ENCODE data around the gene C9orf40. TPM values are rescaled to one million over a fixed set of nuclear protein-coding genes. Genes with fewer than 3 reads are reported as not detected.

Gene C9orf40
- polyA plus RNA-seq, 2 donors = 2.8 to 3.7 TPM

DNA sequence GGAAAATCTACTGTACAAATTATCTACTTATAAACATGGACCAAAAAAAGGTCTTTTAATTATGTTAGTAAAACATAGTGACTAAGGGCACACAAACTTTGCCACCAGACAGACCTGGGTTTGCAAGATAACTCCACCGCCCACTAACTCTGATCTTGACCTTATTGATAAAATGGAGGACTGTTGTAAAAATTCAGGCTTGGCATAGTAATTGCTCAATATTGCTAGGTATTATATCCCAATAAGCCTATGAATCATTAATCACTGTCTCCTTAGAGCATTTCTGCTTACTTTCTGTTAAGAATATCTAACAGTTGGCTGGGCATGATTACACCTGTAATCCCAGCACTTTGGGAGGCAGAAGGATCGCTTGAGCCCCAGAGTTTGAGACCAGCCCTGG is 3.8 kb downstream of the C9orf40 start:
- no peaks in the 10 kb centered on the region for H3K4me1 ChIP-seq (ENCODE audit: control insufficient read depth in 2 of 2, insufficient read depth in 2 of 2, low read length in 1 of 2)
- no peaks in the 10 kb centered on the region for H3K36me3 ChIP-seq (ENCODE audit: control insufficient read depth in 2 of 2, insufficient read depth in 2 of 2, low read length in 1 of 2)
- no peaks in the 10 kb centered on the region for H3K9me3 ChIP-seq (ENCODE audit: control insufficient read depth in 2 of 2, insufficient read depth in 1 of 2, low read depth in 1 of 2, low read length in 1 of 2)
- 73 to 81% methylated on average over 2 of the region's 2 CpGs for WGBS, 2 donors
- no peak overlapping the region for H3K4me3 ChIP-seq (ENCODE audit: low read depth in 1 of 2, low read length in 2 of 2)
- H3K27me3 ChIP-seq (ENCODE audit: control insufficient read depth in 1 of 2, insufficient read depth in 2 of 2, low read length in 2 of 2) = no peaks in the 10 kb centered on the region
- H3K27ac ChIP-seq (ENCODE audit: low read depth in 2 of 2, low read length in 1 of 2) = no peak overlapping the region

DNA sequence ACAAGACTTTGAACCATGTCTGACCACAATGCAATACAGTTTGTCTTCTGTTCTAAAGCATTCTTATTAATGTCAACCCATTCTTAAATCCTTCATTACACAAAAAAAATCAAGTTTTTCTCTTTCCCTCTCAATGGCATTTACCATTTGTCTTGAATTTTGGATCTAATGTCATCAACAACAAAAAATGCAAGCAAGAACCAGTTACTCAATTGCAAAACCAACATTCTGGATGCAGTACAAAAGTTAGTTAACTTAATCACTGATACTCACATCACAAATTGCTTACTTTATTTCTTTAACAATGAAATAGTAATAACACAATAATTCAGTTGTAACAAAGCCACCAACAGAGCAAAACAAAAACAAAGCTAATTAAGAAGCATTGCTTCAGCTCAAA is 6.0 kb downstream of the C9orf40 start:
- Histone ChIP-seq H3K4me1 (ENCODE audit: control insufficient read depth in 2 of 2, insufficient read depth in 2 of 2, low read length in 1 of 2) (no peaks in the 10 kb centered on the region), H3K9me3 (ENCODE audit: control insufficient read depth in 2 of 2, insufficient read depth in 1 of 2, low read depth in 1 of 2, low read length in 1 of 2) (no peaks in the 10 kb centered on the region), H3K4me3 (ENCODE audit: low read depth in 1 of 2, low read length in 2 of 2) (no peak overlapping the region), H3K36me3 (ENCODE audit: control insufficient read depth in 2 of 2, insufficient read depth in 2 of 2, low read length in 1 of 2) (no peaks in the 10 kb centered on the region), H3K27ac (ENCODE audit: low read depth in 2 of 2, low read length in 1 of 2) (no peak overlapping the region), H3K27me3 (ENCODE audit: control insufficient read depth in 1 of 2, insufficient read depth in 2 of 2, low read length in 2 of 2) (no peaks in the 10 kb centered on the region)

DNA sequence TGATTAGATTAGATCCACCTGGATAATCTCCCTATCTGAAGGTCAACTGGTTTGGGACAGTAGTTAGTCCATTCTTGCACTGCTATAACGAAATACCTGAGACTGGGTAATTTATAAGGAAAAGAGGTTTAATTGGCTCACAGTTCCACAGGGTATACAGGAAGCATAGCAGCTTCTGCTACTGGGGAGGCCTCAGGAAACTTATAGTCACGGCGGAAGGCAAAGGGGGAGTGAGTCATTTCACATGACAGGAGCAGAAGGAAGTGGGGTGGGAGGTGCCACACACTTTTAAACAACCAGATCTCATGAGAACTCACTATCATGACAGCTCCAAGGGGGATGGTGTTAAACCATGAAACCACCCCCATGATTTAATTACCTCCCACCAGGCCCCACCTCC is 9.9 kb downstream of the C9orf40 start:
- Histone ChIP-seq H3K36me3 (ENCODE audit: control insufficient read depth in 2 of 2, insufficient read depth in 2 of 2, low read length in 1 of 2) (no peaks in the 10 kb centered on the region), H3K9me3 (ENCODE audit: control insufficient read depth in 2 of 2, insufficient read depth in 1 of 2, low read depth in 1 of 2, low read length in 1 of 2) (no peaks in the 10 kb centered on the region), H3K4me3 (ENCODE audit: low read depth in 1 of 2, low read length in 2 of 2) (no peak overlapping the region), H3K27me3 (ENCODE audit: control insufficient read depth in 1 of 2, insufficient read depth in 2 of 2, low read length in 2 of 2) (no peaks in the 10 kb centered on the region), H3K27ac (ENCODE audit: low read depth in 2 of 2, low read length in 1 of 2) (no peak overlapping the region), H3K4me1 (ENCODE audit: control insufficient read depth in 2 of 2, insufficient read depth in 2 of 2, low read length in 1 of 2) (no peaks in the 10 kb centered on the region)
- 45 to 66% methylated on average over 3 of the region's 3 CpGs for WGBS, 2 donors

DNA sequence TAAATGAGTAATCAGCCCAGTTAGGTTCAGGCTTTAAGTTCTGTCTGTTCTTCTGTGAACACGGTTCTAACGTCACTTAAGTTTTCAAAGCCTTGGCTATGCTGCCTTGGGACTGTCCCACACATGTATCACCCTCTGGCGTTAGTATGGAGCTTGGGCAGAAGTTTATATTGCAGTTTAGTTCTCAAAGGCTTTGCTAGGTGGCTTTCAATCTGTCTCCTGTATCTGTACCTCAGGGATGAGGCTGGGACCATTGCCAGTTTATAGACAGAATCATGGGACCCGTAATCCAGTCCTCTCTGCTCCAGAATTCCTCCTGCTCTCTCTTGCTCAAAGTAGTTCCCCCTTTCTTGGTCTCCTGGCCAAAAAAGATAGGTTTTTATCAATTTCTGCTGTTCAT is 12.1 kb downstream of the C9orf40 start:
- H3K27me3 ChIP-seq (ENCODE audit: control insufficient read depth in 1 of 2, insufficient read depth in 2 of 2, low read length in 2 of 2) = no peaks in the 10 kb centered on the region
- H3K36me3 ChIP-seq (ENCODE audit: control insufficient read depth in 2 of 2, insufficient read depth in 2 of 2, low read length in 1 of 2) = no peaks in the 10 kb centered on the region
- 50 to 59% methylated on average over 4 of the region's 4 CpGs for WGBS, 2 donors
- H3K27ac ChIP-seq (ENCODE audit: low read depth in 2 of 2, low read length in 1 of 2) = no peak overlapping the region
- H3K4me3 ChIP-seq (ENCODE audit: low read depth in 1 of 2, low read length in 2 of 2) = no peak overlapping the region
- H3K4me1 ChIP-seq (ENCODE audit: control insufficient read depth in 2 of 2, insufficient read depth in 2 of 2, low read length in 1 of 2) = no peaks in the 10 kb centered on the region
- H3K9me3 ChIP-seq (ENCODE audit: control insufficient read depth in 2 of 2, insufficient read depth in 1 of 2, low read depth in 1 of 2, low read length in 1 of 2) = no peaks in the 10 kb centered on the region

DNA sequence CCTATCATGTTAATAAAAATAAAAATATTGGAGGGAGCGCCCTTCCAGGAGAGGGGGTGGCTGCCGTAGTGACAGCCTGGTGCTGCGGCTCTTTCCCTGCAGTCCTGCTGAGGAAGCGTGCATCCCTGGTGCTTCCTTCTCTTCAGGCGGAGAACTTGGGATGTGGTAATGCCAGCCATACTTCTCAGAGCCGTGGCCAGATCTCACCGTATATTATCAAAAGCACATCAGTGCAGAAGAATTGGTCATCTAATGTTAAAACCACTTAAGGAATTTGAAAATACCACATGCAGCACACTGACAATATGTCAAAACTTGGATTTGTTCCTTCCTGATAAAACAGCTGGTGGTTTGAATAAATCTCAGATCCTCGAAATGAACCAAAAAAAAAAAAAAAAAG is 17.7 kb downstream of the C9orf40 start:
- no peaks in the 10 kb centered on the region for H3K4me1 ChIP-seq (ENCODE audit: control insufficient read depth in 2 of 2, insufficient read depth in 2 of 2, low read length in 1 of 2)
- no peak overlapping the region for H3K4me3 ChIP-seq (ENCODE audit: low read depth in 1 of 2, low read length in 2 of 2)
- H3K27me3 ChIP-seq (ENCODE audit: control insufficient read depth in 1 of 2, insufficient read depth in 2 of 2, low read length in 2 of 2) = no peaks in the 10 kb centered on the region
- no peaks in the 10 kb centered on the region for H3K9me3 ChIP-seq (ENCODE audit: control insufficient read depth in 2 of 2, insufficient read depth in 1 of 2, low read depth in 1 of 2, low read length in 1 of 2)
- 78 to 79% methylated on average over 8 of the region's 8 CpGs for WGBS, 2 donors
- no peaks in the 10 kb centered on the region for H3K36me3 ChIP-seq (ENCODE audit: control insufficient read depth in 2 of 2, insufficient read depth in 2 of 2, low read length in 1 of 2)
- H3K27ac ChIP-seq (ENCODE audit: low read depth in 2 of 2, low read length in 1 of 2) = no peak overlapping the region

DNA sequence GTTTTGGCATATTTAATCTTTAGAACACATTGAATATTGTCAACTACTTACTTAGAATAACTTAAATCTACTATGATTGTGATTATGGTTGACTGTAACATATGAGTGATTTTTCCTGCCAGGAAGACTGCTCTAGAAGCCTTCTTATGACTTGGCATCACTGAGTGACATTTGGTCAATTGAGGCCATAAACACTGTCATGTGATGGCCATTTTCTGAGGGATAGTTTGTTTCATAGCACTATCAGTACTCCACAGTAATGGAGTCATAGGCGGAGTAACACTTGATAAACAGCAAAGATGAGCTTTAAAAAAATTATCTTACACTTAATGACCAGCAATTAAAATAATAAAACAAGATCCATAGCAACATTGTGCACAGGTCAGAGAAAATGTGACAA is 31.0 kb downstream of the C9orf40 start:
- Histone ChIP-seq H3K36me3 (ENCODE audit: control insufficient read depth in 2 of 2, insufficient read depth in 2 of 2, low read length in 1 of 2) (no peaks in the 10 kb centered on the region), H3K4me3 (ENCODE audit: low read depth in 1 of 2, low read length in 2 of 2) (no peak overlapping the region), H3K27ac (ENCODE audit: low read depth in 2 of 2, low read length in 1 of 2) (no peak overlapping the region), H3K4me1 (ENCODE audit: control insufficient read depth in 2 of 2, insufficient read depth in 2 of 2, low read length in 1 of 2) (no peaks in the 10 kb centered on the region), H3K27me3 (ENCODE audit: control insufficient read depth in 1 of 2, insufficient read depth in 2 of 2, low read length in 2 of 2) (no peaks in the 10 kb centered on the region), H3K9me3 (ENCODE audit: control insufficient read depth in 2 of 2, insufficient read depth in 1 of 2, low read depth in 1 of 2, low read length in 1 of 2) (no peaks in the 10 kb centered on the region)
- WGBS, 2 donors = 86 to 90% methylated on average over 1 of the region's 1 CpG

DNA sequence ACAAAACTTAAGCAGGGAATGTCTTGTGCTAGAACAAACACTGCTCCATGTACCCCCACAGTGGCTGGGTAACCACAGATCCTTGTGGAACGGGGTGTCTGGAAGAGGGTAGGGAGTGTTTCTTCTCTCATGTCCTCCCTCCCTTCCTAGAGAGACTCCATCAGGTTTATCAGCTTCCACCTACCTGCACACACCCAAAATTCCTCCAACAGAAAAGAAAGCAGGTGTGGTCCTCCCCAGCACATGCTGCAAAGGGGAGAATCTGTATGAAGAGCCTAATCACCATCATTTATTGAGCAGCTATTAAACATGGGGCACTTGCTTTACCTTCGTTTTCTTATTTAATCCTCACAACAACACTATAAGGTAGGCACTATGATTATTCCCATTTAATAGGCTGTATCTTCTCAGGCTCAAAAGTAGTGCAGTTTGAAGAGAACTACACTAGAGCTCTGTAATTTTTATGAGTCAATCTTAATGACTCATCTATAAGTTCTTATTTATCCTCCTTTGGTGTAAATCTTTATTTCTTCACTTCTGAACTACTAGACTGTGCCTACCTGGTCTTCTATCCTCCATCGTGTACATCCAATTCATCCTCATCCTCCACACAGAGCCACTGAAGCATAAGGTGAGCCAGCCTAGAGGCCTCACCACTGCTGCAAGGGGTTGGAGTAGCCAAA is 31.6 kb downstream of the C9orf40 start:
- H3K4me1 ChIP-seq (ENCODE audit: control insufficient read depth in 2 of 2, insufficient read depth in 2 of 2, low read length in 1 of 2) = no peaks in the 10 kb centered on the region
- no peak overlapping the region for H3K27ac ChIP-seq (ENCODE audit: low read depth in 2 of 2, low read length in 1 of 2)
- no peaks in the 10 kb centered on the region for H3K36me3 ChIP-seq (ENCODE audit: control insufficient read depth in 2 of 2, insufficient read depth in 2 of 2, low read length in 1 of 2)
- H3K27me3 ChIP-seq (ENCODE audit: control insufficient read depth in 1 of 2, insufficient read depth in 2 of 2, low read length in 2 of 2) = no peaks in the 10 kb centered on the region
- no peak overlapping the region for H3K4me3 ChIP-seq (ENCODE audit: low read depth in 1 of 2, low read length in 2 of 2)
- WGBS, 2 donors = 67 to 72% methylated on average over 3 of the region's 3 CpGs
- no peaks in the 10 kb centered on the region for H3K9me3 ChIP-seq (ENCODE audit: control insufficient read depth in 2 of 2, insufficient read depth in 1 of 2, low read depth in 1 of 2, low read length in 1 of 2)

DNA sequence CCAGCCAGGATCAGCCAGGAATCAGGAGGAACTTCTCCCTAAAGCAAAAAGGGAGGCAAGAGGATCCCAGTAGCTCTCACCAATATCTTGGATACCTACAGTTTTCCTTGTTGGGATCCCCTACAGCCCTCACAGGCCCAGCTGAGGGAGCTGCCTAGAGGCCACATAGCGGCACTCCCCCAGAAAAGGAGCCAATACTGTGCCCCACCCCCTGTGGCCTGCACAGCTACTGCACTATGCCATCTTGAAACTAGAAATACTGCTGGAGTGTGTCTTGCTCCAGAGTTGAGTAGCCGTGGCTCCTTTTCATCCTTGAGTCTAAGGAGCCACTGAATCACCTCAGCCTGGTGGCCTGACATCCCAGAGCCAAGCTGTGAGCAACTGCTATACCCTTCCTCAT is 42.7 kb downstream of the C9orf40 start:
- Histone ChIP-seq H3K36me3 (ENCODE audit: control insufficient read depth in 2 of 2, insufficient read depth in 2 of 2, low read length in 1 of 2) (no peaks in the 10 kb centered on the region), H3K9me3 (ENCODE audit: control insufficient read depth in 2 of 2, insufficient read depth in 1 of 2, low read depth in 1 of 2, low read length in 1 of 2) (no peaks in the 10 kb centered on the region), H3K4me1 (ENCODE audit: control insufficient read depth in 2 of 2, insufficient read depth in 2 of 2, low read length in 1 of 2) (no peaks in the 10 kb centered on the region), H3K27ac (ENCODE audit: low read depth in 2 of 2, low read length in 1 of 2) (no peak overlapping the region), H3K4me3 (ENCODE audit: low read depth in 1 of 2, low read length in 2 of 2) (no peak overlapping the region), H3K27me3 (ENCODE audit: control insufficient read depth in 1 of 2, insufficient read depth in 2 of 2, low read length in 2 of 2) (no peaks in the 10 kb centered on the region)
- WGBS, 2 donors = 95 to 96% methylated on average over 2 of the region's 2 CpGs

DNA sequence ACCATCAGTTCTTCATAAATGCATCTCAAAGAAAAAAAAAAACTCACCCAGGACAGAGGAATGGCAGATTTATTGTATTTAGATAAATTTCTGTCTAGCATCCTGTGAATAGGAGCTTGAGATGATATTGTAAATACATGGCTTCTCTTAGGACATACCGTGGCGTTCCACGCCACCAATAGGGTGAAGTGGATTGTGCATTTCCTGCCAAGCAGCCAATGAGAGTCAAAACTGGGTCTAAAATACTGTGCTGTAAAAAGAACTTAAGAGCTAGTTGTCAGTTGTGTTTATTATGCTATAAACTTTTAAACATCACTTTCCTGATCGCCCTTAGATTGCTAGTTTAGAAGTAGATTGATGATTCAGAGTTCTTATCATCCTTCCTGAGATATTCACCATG is 44.0 kb downstream of the C9orf40 start:
- H3K36me3 ChIP-seq (ENCODE audit: control insufficient read depth in 2 of 2, insufficient read depth in 2 of 2, low read length in 1 of 2) = no peaks in the 10 kb centered on the region
- H3K27me3 ChIP-seq (ENCODE audit: control insufficient read depth in 1 of 2, insufficient read depth in 2 of 2, low read length in 2 of 2) = no peaks in the 10 kb centered on the region
- no peak overlapping the region for H3K4me3 ChIP-seq (ENCODE audit: low read depth in 1 of 2, low read length in 2 of 2)
- no peaks in the 10 kb centered on the region for H3K4me1 ChIP-seq (ENCODE audit: control insufficient read depth in 2 of 2, insufficient read depth in 2 of 2, low read length in 1 of 2)
- 69 to 81% methylated on average over 4 of the region's 4 CpGs for WGBS, 2 donors
- H3K27ac ChIP-seq (ENCODE audit: low read depth in 2 of 2, low read length in 1 of 2) = no peak overlapping the region
- peaks cover 0 to 2% of the 10 kb centered on the region in 2 donors for H3K9me3 ChIP-seq (ENCODE audit: control insufficient read depth in 2 of 2, insufficient read depth in 1 of 2, low read depth in 1 of 2, low read length in 1 of 2)

DNA sequence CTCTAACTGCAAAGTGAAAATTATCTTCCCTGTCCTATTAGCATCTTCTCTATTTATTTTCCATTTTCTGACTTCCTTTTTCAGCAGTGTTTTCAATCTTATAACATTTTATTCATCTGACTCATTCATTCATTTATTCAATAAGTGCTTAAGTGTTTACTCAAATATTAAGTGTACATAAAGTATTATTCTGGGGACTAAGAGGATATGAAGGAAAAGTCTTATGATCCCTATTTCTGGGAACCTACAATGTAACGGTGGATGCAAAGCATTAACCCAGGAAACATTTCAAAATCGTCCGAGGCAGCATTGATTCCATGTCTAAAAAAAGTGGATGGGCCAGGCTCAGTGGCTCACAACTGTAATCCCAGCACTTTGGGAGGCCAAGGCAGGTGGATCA is 45.6 kb downstream of the C9orf40 start:
- peaks cover 0 to 2% of the 10 kb centered on the region in 2 donors for H3K9me3 ChIP-seq (ENCODE audit: control insufficient read depth in 2 of 2, insufficient read depth in 1 of 2, low read depth in 1 of 2, low read length in 1 of 2)
- H3K4me3 ChIP-seq (ENCODE audit: low read depth in 1 of 2, low read length in 2 of 2) = no peak overlapping the region
- no peaks in the 10 kb centered on the region for H3K36me3 ChIP-seq (ENCODE audit: control insufficient read depth in 2 of 2, insufficient read depth in 2 of 2, low read length in 1 of 2)
- H3K27ac ChIP-seq (ENCODE audit: low read depth in 2 of 2, low read length in 1 of 2) = no peak overlapping the region
- no peaks in the 10 kb centered on the region for H3K27me3 ChIP-seq (ENCODE audit: control insufficient read depth in 1 of 2, insufficient read depth in 2 of 2, low read length in 2 of 2)
- 51 to 65% methylated on average over 3 of the region's 3 CpGs for WGBS, 2 donors
- H3K4me1 ChIP-seq (ENCODE audit: control insufficient read depth in 2 of 2, insufficient read depth in 2 of 2, low read length in 1 of 2) = no peaks in the 10 kb centered on the region
